HepG2 (cell line): Measurements from ENCODE around the gene ZSWIM7. TPM values are rescaled to one million over a fixed set of nuclear protein-coding genes. Genes with fewer than 3 reads are reported as not detected.

Experiments used
- FLYWCH1 ChIP-seq: sonication (generic); formaldehyde crosslinking; IDR thresholded peaks from 2 replicates; pipeline ENCODE4 v1.8.1; 2023; ENCODE audit warnings: mild to moderate bottlenecking, missing genetic modification reagents
- FOXJ3 ChIP-seq: sonication (generic); formaldehyde crosslinking; IDR thresholded peaks from 2 replicates; pipeline ENCODE4 v1.4.0; 2020; ENCODE audit warnings: missing genetic modification reagents, mild to moderate bottlenecking, borderline replicate concordance
- HDAC2 ChIP-seq: sonication (generic); formaldehyde crosslinking; IDR thresholded peaks from 2 replicates; pipeline ENCODE4 v1.4.0; 2020; ENCODE audit warnings: missing genetic modification reagents
- KLF13 ChIP-seq: sonication (generic); formaldehyde crosslinking; IDR thresholded peaks from 2 replicates; pipeline ENCODE4 v1.4.0; 2020; ENCODE audit warnings: mild to moderate bottlenecking, missing genetic modification reagents
- MATR3 ChIP-seq: sonication (generic); formaldehyde crosslinking; IDR thresholded peaks from 2 replicates; pipeline ENCODE4 v1.4.0; 2020; ENCODE audit warnings: missing genetic modification reagents
- NCOA2 ChIP-seq: sonication (generic); formaldehyde crosslinking; IDR thresholded peaks from 2 replicates; pipeline ENCODE4 v1.8.0; 2022; ENCODE audit warnings: inconsistent platforms
- PATZ1 ChIP-seq: sonication (generic); formaldehyde crosslinking; IDR thresholded peaks from 2 replicates; pipeline ENCODE4 v1.4.0; 2020; ENCODE audit warnings: missing genetic modification reagents
- RFX3 ChIP-seq: IDR thresholded peaks from 2 replicates; pipeline ENCODE4 v1.6.1; 2016; ENCODE audit warnings: missing biosample characterization, missing genetic modification reagents
- SAFB2 ChIP-seq: sonication (generic); formaldehyde crosslinking; IDR thresholded peaks from 2 replicates; pipeline ENCODE4 v1.5.1; 2020; ENCODE audit warnings: missing genetic modification reagents, low read depth, mild to moderate bottlenecking, borderline replicate concordance
- TBX3 ChIP-seq: fragments of 450-650 bp; IDR thresholded peaks from 2 replicates; pipeline ENCODE4 v1.6.1; 2017; ENCODE audit warnings: antibody characterized with exemption, mild to moderate bottlenecking, inconsistent platforms, borderline replicate concordance
- TCF7 ChIP-seq: sonication (generic); IDR thresholded peaks from 2 replicates; pipeline ENCODE4 v1.6.1; 2016; ENCODE audit warnings: antibody characterized with exemption, low read depth
- ZBTB43 ChIP-seq: sonication (generic); formaldehyde crosslinking; conservative IDR thresholded peaks from 2 replicates; pipeline ENCODE4 v1.4.0; 2020; ENCODE audit warnings: missing genetic modification reagents
- ZNF18 ChIP-seq: sonication (generic); formaldehyde crosslinking; IDR thresholded peaks from 2 replicates; pipeline ENCODE4 v1.8.0; 2022; ENCODE audit warnings: mild to moderate bottlenecking, missing genetic modification reagents; ENCODE audit not compliant: insufficient replicate concordance
- ZNF230 ChIP-seq: sonication (generic); formaldehyde crosslinking; IDR thresholded peaks from 2 replicates; pipeline ENCODE4 v1.4.0; 2020; ENCODE audit warnings: mild to moderate bottlenecking, missing genetic modification reagents
- ZNF367 ChIP-seq: sonication (generic); formaldehyde crosslinking; IDR thresholded peaks from 2 replicates; pipeline ENCODE4 v1.4.0; 2020; ENCODE audit warnings: missing genetic modification reagents, borderline replicate concordance
- ZNF569 ChIP-seq: sonication (generic); formaldehyde crosslinking; IDR thresholded peaks from 2 replicates; pipeline ENCODE4 v1.5.0; 2020; ENCODE audit warnings: mild to moderate bottlenecking, missing genetic modification reagents, moderate library complexity, borderline replicate concordance
- ZNF747 ChIP-seq: sonication (generic); formaldehyde crosslinking; IDR thresholded peaks from 2 replicates; pipeline ENCODE4 v1.8.1; 2023; ENCODE audit warnings: missing genetic modification reagents, mild to moderate bottlenecking, borderline replicate concordance
- ZNF780A ChIP-seq: sonication (generic); formaldehyde crosslinking; IDR thresholded peaks from 2 replicates; pipeline ENCODE4 v1.8.0; 2022; ENCODE audit warnings: mild to moderate bottlenecking, missing genetic modification reagents, moderate library complexity
- ZNF784 ChIP-seq: sonication (generic); formaldehyde crosslinking; IDR thresholded peaks from 2 replicates; pipeline ENCODE4 v1.5.1; 2020; ENCODE audit warnings: missing genetic modification reagents, mild to moderate bottlenecking, borderline replicate concordance
- polyA plus RNA-seq, 8 experiments: library from polyadenylated mRNA; depleted of rRNA in 3 of 8; stranded (reverse) in 7 of 8; unstranded in 1 of 8; fragments of >200 nt; fragmentation: Illumina TruSeq in 4 of 8; extraction: Trizol in 4 of 8; gene quantifications; 2 replicates each; pipeline versions ENCODE4 v1.2.1 to v1.2.3, GENCODE V29; 2011 to 2016; ENCODE audit warnings: low read depth in 4 of 8, missing spikeins in 1 of 8, mixed read lengths in 1 of 8; ENCODE audit not compliant: insufficient read depth in 1 of 8
- total RNA-seq, 5 experiments: library from RNA; depleted of rRNA; stranded (reverse); fragments of >200 nt; fragmentation: Illumina TruSeq; extraction: Trizol; gene quantifications; 2 replicates each; pipeline ENCODE4 v1.2.3, GENCODE V29; 2016; ENCODE audit warnings: low read depth in 1 of 5

The ZSWIM7 gene
- total and polyA plus RNA-seq, 2 of the 13 experiments (the other 11 are each of a cell fraction or from before 2014, with no cell fraction given) = 13.1 to 28.1 TPM

- TF ChIP-seq FLYWCH1 (CRISPR knock-in tag) = 0 out of 2 replicates have a peak, but pooled peaks have one; percentile 14
- no peak for TF ChIP-seq MATR3 (CRISPR knock-in tag)
- TF ChIP-seq ZNF18 = peak; percentile 36
- TF ChIP-seq KLF13 (CRISPR knock-in tag) = no peak
- TF ChIP-seq TCF7 = no peak
- no peak for TF ChIP-seq HDAC2 (CRISPR knock-in tag)
- no peak for TF ChIP-seq ZNF569 (CRISPR knock-in tag)
- no peak for TF ChIP-seq ZNF780A (CRISPR knock-in tag)
- TF ChIP-seq ZNF747 (CRISPR knock-in tag) = no peak
- no peak for TF ChIP-seq PATZ1 (CRISPR knock-in tag)
- no peak for TF ChIP-seq TBX3
- no peak for TF ChIP-seq NCOA2 (CRISPR knock-in tag)
- TF ChIP-seq SAFB2 (CRISPR knock-in tag) = no peak
- TF ChIP-seq ZNF230 (CRISPR knock-in tag) = no peak
- no peak for TF ChIP-seq RFX3 (CRISPR knock-in tag)
- TF ChIP-seq ZNF367 (CRISPR knock-in tag) = no peak
- no peak for TF ChIP-seq ZBTB43 (CRISPR knock-in tag)
- TF ChIP-seq FOXJ3 (CRISPR knock-in tag) = no peak
- no peak for TF ChIP-seq ZNF784 (CRISPR knock-in tag)
These were observed 697 bp upstream of the ZSWIM7 start (continued) for GRCh38 chr17:15999974-16000827.
